Nephron progenitor cell (in vitro differentiated cells): ENCODE measurements around the gene RGS14.

Experiments
- DNase-seq: peaks from one replicate; pipeline ENCODE4 v3.0.0; 2021
- H3K27ac Mint-ChIP-seq: 2 replicates; pipeline ENCODE4 v1.8.0; 2021; ENCODE audit warnings: mild to moderate bottlenecking, moderate library complexity, mixed read lengths
- H3K27me3 Mint-ChIP-seq: 2 replicates; pipeline ENCODE4 v1.8.0; 2021; ENCODE audit warnings: mild to moderate bottlenecking, low read depth, mixed read lengths; ENCODE audit not compliant: poor library complexity
- H3K36me3 Mint-ChIP-seq: 2 replicates; pipeline ENCODE4 v1.8.0; 2021; ENCODE audit warnings: low read depth, mixed read lengths
- H3K4me1 Mint-ChIP-seq: 2 replicates; pipeline ENCODE4 v1.8.0; 2021; ENCODE audit warnings: mixed read lengths
- H3K4me3 Mint-ChIP-seq: 2 replicates; pipeline ENCODE4 v1.8.0; 2021; ENCODE audit warnings: mild to moderate bottlenecking, moderate library complexity, mixed read lengths
- H3K9me3 Mint-ChIP-seq: 2 replicates; pipeline ENCODE4 v1.8.0; 2021; ENCODE audit warnings: mild to moderate bottlenecking, moderate library complexity, mixed read lengths
- CTCF ChIP-seq: fragments of 200-600 bp; sonication (generic); IDR thresholded peaks from 2 replicates; pipeline ENCODE4 v1.5.0; 2021; ENCODE audit warnings: antibody characterized with exemption

Gene RGS14

GRCh38 chr5:177380805-177381126, 23.0 kb downstream of the RGS14 start:
- H3K27ac Mint-ChIP-seq = no peak overlapping the region
- H3K9me3 Mint-ChIP-seq = no peaks in the 10 kb centered on the region
- peaks cover 37% of the 10 kb centered on the region for H3K4me1 Mint-ChIP-seq
- no peak for TF ChIP-seq CTCF
- no peak for DNase-seq
- H3K4me3 Mint-ChIP-seq = no peak overlapping the region
- H3K36me3 Mint-ChIP-seq = no peaks in the 10 kb centered on the region
- peaks cover 10% of the 10 kb centered on the region for H3K27me3 Mint-ChIP-seq

GRCh38 chr5:177382423-177383029, 24.8 kb downstream of the RGS14 start:
- no peak for DNase-seq
- Mint-ChIP-seq H3K9me3 (no peaks in the 10 kb centered on the region), H3K36me3 (no peaks in the 10 kb centered on the region), H3K4me1 (peaks cover 43% of the 10 kb centered on the region), H3K27me3 (peaks cover 8% of the 10 kb centered on the region), H3K4me3 (no peak overlapping the region), H3K27ac (no peak overlapping the region)
- TF ChIP-seq CTCF = no peak

- Mint-ChIP-seq H3K36me3 (no peaks in the 10 kb centered on the region), H3K4me3 (no peak overlapping the region), H3K27ac (no peak overlapping the region), H3K4me1 (peaks cover 46% of the 10 kb centered on the region), H3K9me3 (no peaks in the 10 kb centered on the region), H3K27me3 (peaks cover 11% of the 10 kb centered on the region)
- no peak for DNase-seq
- TF ChIP-seq CTCF = no peak
Observed at GRCh38 chr5:177383181-177383580, 25.5 kb downstream of the RGS14 start.

DNA sequence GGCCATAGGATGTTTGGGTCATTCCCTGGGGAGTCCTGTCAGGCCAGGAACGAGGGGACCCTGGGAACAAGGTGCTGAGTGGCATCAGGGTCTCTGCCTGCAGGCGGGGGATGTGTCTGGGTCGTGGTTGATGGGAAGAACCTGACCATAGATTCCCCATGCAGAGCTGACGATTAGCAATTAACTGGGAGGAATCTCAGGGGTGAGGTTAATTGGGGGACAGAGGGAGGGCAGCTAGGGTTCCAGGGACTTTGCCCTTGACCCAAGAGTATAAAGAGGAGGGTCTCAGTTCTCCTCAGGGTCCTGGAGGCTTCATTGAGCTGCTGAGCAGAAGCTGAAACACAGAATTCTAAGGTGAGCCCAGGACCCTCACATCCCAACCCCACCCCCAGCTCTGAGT, 26.4 kb downstream of the RGS14 start, which contains the start of gene SLC34A1:
TSS of gene SLC34A1 (plus strand) at position 301 of the 400 bp plus-strand sequence. CDS start 1,308 bp downstream, outside the sequence.
- no peak for TF ChIP-seq CTCF
- H3K36me3 Mint-ChIP-seq = no peaks in the 10 kb centered on the region
- DNase-seq = no peak
- H3K27ac Mint-ChIP-seq = no peak within 1 kb of the TSS
- no peak within 1 kb of the TSS for H3K4me3 Mint-ChIP-seq
- peaks cover 55% of the 10 kb centered on the region for H3K4me1 Mint-ChIP-seq
- H3K27me3 Mint-ChIP-seq = peaks cover 13% of the 10 kb centered on the region
- no peaks in the 10 kb centered on the region for H3K9me3 Mint-ChIP-seq

GRCh38 chr5:177385720-177386119, 28.0 kb downstream of the RGS14 start:
- Mint-ChIP-seq H3K9me3 (no peaks in the 10 kb centered on the region), H3K4me1 (peaks cover 71% of the 10 kb centered on the region), H3K4me3 (no peak overlapping the region), H3K27me3 (peaks cover 13% of the 10 kb centered on the region), H3K27ac (no peak overlapping the region), H3K36me3 (no peaks in the 10 kb centered on the region)
- DNase-seq = no peak
- TF ChIP-seq CTCF = no peak

DNA sequence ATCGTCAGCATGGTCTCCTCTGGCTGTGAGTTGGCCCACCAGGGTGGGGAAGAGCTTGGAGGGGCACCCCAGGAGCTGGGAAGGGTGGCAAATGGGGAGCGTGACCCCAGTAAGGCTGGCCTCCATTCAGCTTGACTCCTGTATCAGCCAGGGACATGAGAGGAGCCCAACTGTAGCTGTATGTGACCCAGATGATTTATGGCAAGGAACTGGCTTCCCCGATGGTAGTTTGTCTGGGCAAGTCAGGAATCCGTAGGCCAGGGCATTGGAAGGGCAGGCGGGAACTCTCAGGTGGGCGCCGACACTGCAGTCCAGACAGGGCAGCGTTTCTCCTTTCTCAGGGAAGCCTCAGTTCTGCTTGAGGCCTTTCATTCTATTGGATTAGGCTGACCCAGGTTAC, 28.8 kb downstream of the RGS14 start:
- Mint-ChIP-seq H3K36me3 (no peaks in the 10 kb centered on the region), H3K27ac (no peak overlapping the region), H3K4me3 (no peak overlapping the region), H3K27me3 (peaks cover 14% of the 10 kb centered on the region), H3K9me3 (no peaks in the 10 kb centered on the region), H3K4me1 (peaks cover 70% of the 10 kb centered on the region)
- no peak for TF ChIP-seq CTCF
- DNase-seq = no peak
